Gastroesophageal sphincter (tissue), 3 donors: ENCODE results near the gene AMOTL1.

Source experiments
- POLR2A ChIP-seq, 2 donors: fragments of 450-650 bp; IDR thresholded peaks; one replicate each; pipeline ENCODE4 v1.6.1; 2017; ENCODE audit warnings: antibody characterized with exemption in 2 of 2, mild to moderate bottlenecking in 2 of 2, moderate library complexity in 1 of 2
- POLR2AphosphoS5 ChIP-seq: sonication (generic); formaldehyde crosslinking; IDR thresholded peaks from one replicate; pipeline ENCODE4 v1.6.1; 2017; ENCODE audit warnings: antibody characterized with exemption
- TF ChIP-seq, protein P1 (sequence below), 4 experiments: fragments of 200-600 bp in 2 of 4; fragments of 450-650 bp in 2 of 4; sonication (generic) in 1 of 4; IDR thresholded peaks; one replicate each; pipeline ENCODE4 v1.5.1; 2017 to 2019; ENCODE audit warnings: antibody characterized with exemption in 4 of 4, mild to moderate bottlenecking in 2 of 4, moderate library complexity in 2 of 4

DNA sequence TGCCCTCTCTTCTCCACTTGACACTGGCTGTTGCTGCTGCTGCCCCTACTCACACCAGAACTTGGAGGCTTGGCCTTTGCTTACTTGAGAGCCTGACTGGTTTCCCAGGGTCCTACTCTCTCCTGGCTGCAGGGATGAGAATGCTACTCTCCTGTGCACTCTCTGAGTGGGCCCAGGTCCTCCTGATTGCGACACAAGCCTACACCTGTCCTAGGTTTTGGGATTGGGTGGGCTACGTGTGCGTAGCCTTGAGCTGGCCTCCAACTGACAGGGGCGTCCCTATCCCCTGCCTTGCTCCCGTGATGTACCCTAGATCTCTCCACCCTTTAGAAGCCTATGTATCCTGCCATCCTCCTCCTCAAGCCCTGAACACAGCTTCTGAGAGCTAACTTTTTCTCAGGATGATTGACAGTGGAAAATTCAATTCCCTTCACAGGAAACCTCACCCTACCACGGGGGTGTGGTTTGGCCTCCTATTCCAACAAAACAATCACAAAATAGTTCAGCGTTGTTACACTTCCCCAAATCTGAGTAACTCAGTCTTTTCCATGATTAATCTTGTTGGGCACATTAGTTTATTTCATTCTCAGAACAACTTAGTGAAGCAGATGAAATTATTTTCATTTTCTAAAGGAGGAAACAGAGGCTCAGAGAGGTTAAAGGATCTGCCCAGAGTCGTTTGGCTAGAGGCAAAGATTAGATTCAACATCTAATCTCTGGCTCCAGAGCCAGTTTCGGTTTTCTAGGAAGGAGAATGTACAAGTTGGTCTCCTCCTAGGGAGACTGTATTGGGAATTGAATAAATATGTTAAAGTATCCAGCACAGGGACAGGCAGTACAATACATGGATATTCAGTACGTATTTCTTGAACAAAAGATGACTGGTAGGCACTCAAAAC lies 17.6 kb upstream of the AMOTL1 start:
- TF ChIP-seq, protein P1, sequence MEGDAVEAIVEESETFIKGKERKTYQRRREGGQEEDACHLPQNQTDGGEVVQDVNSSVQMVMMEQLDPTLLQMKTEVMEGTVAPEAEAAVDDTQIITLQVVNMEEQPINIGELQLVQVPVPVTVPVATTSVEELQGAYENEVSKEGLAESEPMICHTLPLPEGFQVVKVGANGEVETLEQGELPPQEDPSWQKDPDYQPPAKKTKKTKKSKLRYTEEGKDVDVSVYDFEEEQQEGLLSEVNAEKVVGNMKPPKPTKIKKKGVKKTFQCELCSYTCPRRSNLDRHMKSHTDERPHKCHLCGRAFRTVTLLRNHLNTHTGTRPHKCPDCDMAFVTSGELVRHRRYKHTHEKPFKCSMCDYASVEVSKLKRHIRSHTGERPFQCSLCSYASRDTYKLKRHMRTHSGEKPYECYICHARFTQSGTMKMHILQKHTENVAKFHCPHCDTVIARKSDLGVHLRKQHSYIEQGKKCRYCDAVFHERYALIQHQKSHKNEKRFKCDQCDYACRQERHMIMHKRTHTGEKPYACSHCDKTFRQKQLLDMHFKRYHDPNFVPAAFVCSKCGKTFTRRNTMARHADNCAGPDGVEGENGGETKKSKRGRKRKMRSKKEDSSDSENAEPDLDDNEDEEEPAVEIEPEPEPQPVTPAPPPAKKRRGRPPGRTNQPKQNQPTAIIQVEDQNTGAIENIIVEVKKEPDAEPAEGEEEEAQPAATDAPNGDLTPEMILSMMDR (IDR thresholded peaks at IDR 0.05) = no peak
- TF ChIP-seq POLR2AphosphoS5 (no peak), POLR2A (IDR thresholded peaks at IDR 0.05) (no peak)
